Measurements from ENCODE around the gene BAIAP2L1.
"Not testable (repeated sequence)": the region's sequence is repeated elsewhere in the genome, so short reads cannot be mapped to it uniquely, and the experiment has no call there.

- TF ChIP-seq, protein P1, sequence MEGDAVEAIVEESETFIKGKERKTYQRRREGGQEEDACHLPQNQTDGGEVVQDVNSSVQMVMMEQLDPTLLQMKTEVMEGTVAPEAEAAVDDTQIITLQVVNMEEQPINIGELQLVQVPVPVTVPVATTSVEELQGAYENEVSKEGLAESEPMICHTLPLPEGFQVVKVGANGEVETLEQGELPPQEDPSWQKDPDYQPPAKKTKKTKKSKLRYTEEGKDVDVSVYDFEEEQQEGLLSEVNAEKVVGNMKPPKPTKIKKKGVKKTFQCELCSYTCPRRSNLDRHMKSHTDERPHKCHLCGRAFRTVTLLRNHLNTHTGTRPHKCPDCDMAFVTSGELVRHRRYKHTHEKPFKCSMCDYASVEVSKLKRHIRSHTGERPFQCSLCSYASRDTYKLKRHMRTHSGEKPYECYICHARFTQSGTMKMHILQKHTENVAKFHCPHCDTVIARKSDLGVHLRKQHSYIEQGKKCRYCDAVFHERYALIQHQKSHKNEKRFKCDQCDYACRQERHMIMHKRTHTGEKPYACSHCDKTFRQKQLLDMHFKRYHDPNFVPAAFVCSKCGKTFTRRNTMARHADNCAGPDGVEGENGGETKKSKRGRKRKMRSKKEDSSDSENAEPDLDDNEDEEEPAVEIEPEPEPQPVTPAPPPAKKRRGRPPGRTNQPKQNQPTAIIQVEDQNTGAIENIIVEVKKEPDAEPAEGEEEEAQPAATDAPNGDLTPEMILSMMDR (IDR thresholded peaks at IDR 0.05): not testable (repeated sequence)
- not testable (repeated sequence) for TF ChIP-seq POLR2A (IDR thresholded peaks at IDR 0.05)
Observed at GRCh38 chr7:98385532-98385931, 15.4 kb downstream of the BAIAP2L1 start.

Data from uterus (tissue), 2 donors.